ENCODE results near the gene MITD1. TPM values are rescaled to one million over a fixed set of nuclear protein-coding genes. Genes with fewer than 3 reads are reported as not detected.
"Not testable (repeated sequence)": the region's sequence is repeated elsewhere in the genome, so short reads cannot be mapped to it uniquely, and the experiment has no call there.

The MITD1 gene
- total RNA-seq, result 10 to 100 TPM; 57.4 to 63.1 TPM

GRCh38 chr2:99180755-99181623, at the start of gene MITD1, which contains the start of gene MRPL30:
TSS of gene MITD1 (minus strand) at chr2:99181058. CDS start at chr2:99180981, 77 bp downstream.
TSS of gene MRPL30 (plus strand) at chr2:99181184. CDS start at chr2:99186204, 5,020 bp downstream.
- peaks cover 16% of the 10 kb centered on the region for H3K36me3 Mint-ChIP-seq
- H3K4me3 Mint-ChIP-seq, result peak within 1 kb of the TSS; percentile 98
- H3K27me3 Mint-ChIP-seq, result no peaks in the 10 kb centered on the region
- DNase-seq, result peak; percentile 94
- H3K4me1 Mint-ChIP-seq, result peaks cover 53% of the 10 kb centered on the region
- H3K27ac Mint-ChIP-seq, result peak within 1 kb of the TSS; percentile 94
- no peaks in the 10 kb centered on the region for H3K9me3 Mint-ChIP-seq (ENCODE audit: low read depth)
- peak; percentile 96 for ATAC-seq
- CTCF ChIA-PET, result interaction anchor here (0.7 to 2.9 kb wide), 12 partner anchors 9 to 310 kb away, joined by 3 to 20 read pairs (median 3); partner anchors contain the start of genes C2orf15, LIPT1, REV1 and TSGA10

GRCh38 chr2:99217929-99218501, 37.2 kb upstream of the MITD1 start:
- Mint-ChIP-seq H3K4me3 (no peak overlapping the region), H3K36me3 (peaks cover 8% of the 10 kb centered on the region), H3K4me1 (peaks cover 4% of the 10 kb centered on the region), H3K27ac (no peak overlapping the region), H3K9me3 (ENCODE audit: low read depth) (peaks cover 2% of the 10 kb centered on the region), H3K27me3 (no peaks in the 10 kb centered on the region)
- CTCF ChIA-PET, result no interaction called here
- no peak for DNase-seq
- peak; percentile 16 for ATAC-seq

- no peak for ATAC-seq
- Mint-ChIP-seq H3K4me1 (peaks cover 4% of the 10 kb centered on the region), H3K27ac (no peak overlapping the region), H3K9me3 (ENCODE audit: low read depth) (peaks cover 2% of the 10 kb centered on the region), H3K27me3 (no peaks in the 10 kb centered on the region), H3K36me3 (peaks cover 6% of the 10 kb centered on the region), H3K4me3 (no peak overlapping the region)
- CTCF ChIA-PET, result no interaction called here
- no peak for DNase-seq
These were observed 35.2 kb upstream of the MITD1 start for GRCh38 chr2:99216096-99216495.

- Mint-ChIP-seq H3K4me3 (no peak overlapping the region), H3K9me3 (ENCODE audit: low read depth) (peaks cover 5% of the 10 kb centered on the region), H3K36me3 (peaks cover 39% of the 10 kb centered on the region), H3K4me1 (peaks cover 6% of the 10 kb centered on the region), H3K27me3 (no peaks in the 10 kb centered on the region), H3K27ac (no peak overlapping the region)
- CTCF ChIA-PET, result no interaction called here
- ATAC-seq, result no peak
- no peak for DNase-seq
These were observed 24.6 kb upstream of the MITD1 start for GRCh38 chr2:99205491-99205890.

GRCh38 chr2:99201959-99202678, 21.3 kb upstream of the MITD1 start:
- Mint-ChIP-seq H3K27me3 (no peaks in the 10 kb centered on the region), H3K4me3 (no peak overlapping the region), H3K36me3 (peaks cover 22% of the 10 kb centered on the region), H3K4me1 (no peaks in the 10 kb centered on the region), H3K27ac (no peak overlapping the region), H3K9me3 (ENCODE audit: low read depth) (peaks cover 2% of the 10 kb centered on the region)
- ATAC-seq (no peak), DNase-seq (no peak)
- CTCF ChIA-PET, result interaction anchor here (1.6 kb wide), 1 partner anchor 9 kb away, joined by 3 read pairs; no protein-coding TSS in a partner anchor

- peaks cover 24% of the 10 kb centered on the region for H3K36me3 Mint-ChIP-seq
- no peak for ATAC-seq
- H3K27me3 Mint-ChIP-seq, result no peaks in the 10 kb centered on the region
- H3K4me3 Mint-ChIP-seq, result no peak overlapping the region
- no peak overlapping the region for H3K27ac Mint-ChIP-seq
- peaks cover 2% of the 10 kb centered on the region for H3K9me3 Mint-ChIP-seq (ENCODE audit: low read depth)
- no peak for DNase-seq
- no peaks in the 10 kb centered on the region for H3K4me1 Mint-ChIP-seq
- CTCF ChIA-PET, result no interaction called here
These were observed 19.4 kb upstream of the MITD1 start for GRCh38 chr2:99200076-99200800.

- Mint-ChIP-seq H3K4me3 (no peak overlapping the region), H3K4me1 (no peaks in the 10 kb centered on the region), H3K36me3 (peaks cover 25% of the 10 kb centered on the region), H3K9me3 (ENCODE audit: low read depth) (no peaks in the 10 kb centered on the region), H3K27me3 (no peaks in the 10 kb centered on the region), H3K27ac (no peak overlapping the region)
- DNase-seq, result no peak
- no peak for ATAC-seq
- CTCF ChIA-PET, result interaction anchor here (1.5 kb wide), 1 partner anchor 14 kb away, joined by 5 read pairs; no protein-coding TSS in a partner anchor
These were observed 17.4 kb upstream of the MITD1 start for GRCh38 chr2:99198103-99198841.

- DNase-seq; H3K4me3 Mint-ChIP-seq; ATAC-seq; H3K4me1 Mint-ChIP-seq; H3K9me3 Mint-ChIP-seq (ENCODE audit: low read depth); H3K27me3 Mint-ChIP-seq; H3K27ac Mint-ChIP-seq: not testable (repeated sequence)
- H3K36me3 Mint-ChIP-seq, result peaks cover 54% of the 10 kb centered on the region
- CTCF ChIA-PET, result interaction anchor here (1.0 kb wide), 1 partner anchor 11 kb away, joined by 3 read pairs; no protein-coding TSS in a partner anchor
These were observed 11.5 kb upstream of the MITD1 start for GRCh38 chr2:99192364-99192763.

GRCh38 chr2:99190548-99190947, 9.7 kb upstream of the MITD1 start:
- no peak for DNase-seq
- no peak overlapping the region for H3K4me3 Mint-ChIP-seq
- CTCF ChIA-PET, result interaction anchor here (2.0 kb wide), 1 partner anchor 10 kb away, joined by 6 read pairs; the partner anchor contains the start of genes MITD1 and MRPL30
- no peaks in the 10 kb centered on the region for H3K27me3 Mint-ChIP-seq
- H3K36me3 Mint-ChIP-seq, result peaks cover 50% of the 10 kb centered on the region
- no peak for ATAC-seq
- peaks cover 6% of the 10 kb centered on the region for H3K4me1 Mint-ChIP-seq
- no peak overlapping the region for H3K27ac Mint-ChIP-seq
- H3K9me3 Mint-ChIP-seq (ENCODE audit: low read depth), result no peaks in the 10 kb centered on the region

- H3K9me3 Mint-ChIP-seq (ENCODE audit: low read depth), result no peaks in the 10 kb centered on the region
- no peak overlapping the region for H3K4me3 Mint-ChIP-seq
- ATAC-seq, result no peak
- H3K27ac Mint-ChIP-seq, result no peak overlapping the region
- H3K4me1 Mint-ChIP-seq, result peaks cover 13% of the 10 kb centered on the region
- peaks cover 42% of the 10 kb centered on the region for H3K36me3 Mint-ChIP-seq
- CTCF ChIA-PET, result no interaction called here
- no peak for DNase-seq
- no peaks in the 10 kb centered on the region for H3K27me3 Mint-ChIP-seq
These were observed 7.5 kb upstream of the MITD1 start for GRCh38 chr2:99188357-99188756.

- Mint-ChIP-seq H3K4me3 (no peak overlapping the region), H3K27ac (no peak overlapping the region), H3K36me3 (peaks cover 30% of the 10 kb centered on the region), H3K27me3 (no peaks in the 10 kb centered on the region), H3K4me1 (peaks cover 18% of the 10 kb centered on the region), H3K9me3 (ENCODE audit: low read depth) (no peaks in the 10 kb centered on the region)
- no peak for ATAC-seq
- CTCF ChIA-PET, result no interaction called here
- DNase-seq, result no peak
These were observed 6.2 kb upstream of the MITD1 start for GRCh38 chr2:99187011-99187410.

GRCh38 chr2:99184811-99185210, 4.0 kb upstream of the MITD1 start:
- peaks cover 18% of the 10 kb centered on the region for H3K36me3 Mint-ChIP-seq
- no peaks in the 10 kb centered on the region for H3K9me3 Mint-ChIP-seq (ENCODE audit: low read depth)
- H3K27ac Mint-ChIP-seq, result no peak overlapping the region
- peaks cover 29% of the 10 kb centered on the region for H3K4me1 Mint-ChIP-seq
- DNase-seq, result no peak
- CTCF ChIA-PET, result interaction anchor here (0.7 to 1.5 kb wide), 4 partner anchors 11 to 44 kb away, joined by 3 to 5 read pairs (median 4); no protein-coding TSS in a partner anchor
- ATAC-seq, result no peak
- no peak overlapping the region for H3K4me3 Mint-ChIP-seq
- no peaks in the 10 kb centered on the region for H3K27me3 Mint-ChIP-seq

Data from activated CD8-positive, alpha-beta memory T cell treated with anti-CD3 and anti-CD28 coated beads, Interleukin-2, amount 10 ng/mL, durations not matched to agents 7 days and 5 days (primary cell).